Activated T-helper 9 cell treated with anti-CD3 and anti-CD28 coated beads, Interleukin-2, amount 50 U/mL, for 16 hours (primary cell): ENCODE results near the gene SLC40A1.

Source experiments
- DNase-seq: peaks from one replicate; pipeline ENCODE4 v3.0.0-alpha.2; 2020; ENCODE audit warnings: low read depth

The SLC40A1 gene

GRCh38 chr2:189601043-189601442 is 20.5 kb upstream of the SLC40A1 start:
- DNase-seq, result no peak

- no peak for DNase-seq
Observed at GRCh38 chr2:189599245-189599644, 18.7 kb upstream of the SLC40A1 start.

- no peak for DNase-seq
Observed at GRCh38 chr2:189595417-189595816, 14.8 kb upstream of the SLC40A1 start.

GRCh38 chr2:189594305-189594704 is 13.7 kb upstream of the SLC40A1 start:
- DNase-seq, result no peak

GRCh38 chr2:189593115-189593514 is 12.5 kb upstream of the SLC40A1 start:
- DNase-seq, result no peak

GRCh38 chr2:189592353-189592984 is 11.9 kb upstream of the SLC40A1 start:
- no peak for DNase-seq

- DNase-seq, result no peak
Observed at GRCh38 chr2:189587780-189588179, 7.2 kb upstream of the SLC40A1 start.

- no peak for DNase-seq
Observed at GRCh38 chr2:189585226-189585756, 4.7 kb upstream of the SLC40A1 start.

GRCh38 chr2:189584686-189585085 is 4.1 kb upstream of the SLC40A1 start:
- DNase-seq, result no peak

GRCh38 chr2:189583227-189584198 is 2.9 kb upstream of the SLC40A1 start:
- DNase-seq, result no peak

GRCh38 chr2:189582809-189583192 is 2.2 kb upstream of the SLC40A1 start:
- DNase-seq, result no peak

GRCh38 chr2:189582140-189582808 is 1.7 kb upstream of the SLC40A1 start:
- DNase-seq, result no peak

GRCh38 chr2:189581354-189582139 is 961 bp upstream of the SLC40A1 start:
- DNase-seq, result no peak

- no peak for DNase-seq
Observed at GRCh38 chr2:189580241-189580651, 340 bp downstream of the SLC40A1 start.

- no peak for DNase-seq
Observed at GRCh38 chr2:189579585-189580186, 900 bp downstream of the SLC40A1 start.

GRCh38 chr2:189578272-189578950 is 2.2 kb downstream of the SLC40A1 start:
- DNase-seq, result no peak

- DNase-seq, result no peak
Observed at GRCh38 chr2:189577121-189577520, 3.5 kb downstream of the SLC40A1 start.

GRCh38 chr2:189576396-189576795 is 4.2 kb downstream of the SLC40A1 start:
- no peak for DNase-seq

- DNase-seq, result no peak
Observed at GRCh38 chr2:189574793-189575475, 5.7 kb downstream of the SLC40A1 start.

GRCh38 chr2:189570570-189571031 is 10.0 kb downstream of the SLC40A1 start:
- DNase-seq, result no peak
